Skeletal muscle tissue (tissue), 4 donors: ENCODE measurements around the gene C4B. TPM values are rescaled to one million over a fixed set of nuclear protein-coding genes. Genes with fewer than 3 reads are reported as not detected.
"Not testable (repeated sequence)": the region's sequence is repeated elsewhere in the genome, so short reads cannot be mapped to it uniquely, and the experiment has no call there.

ENCODE experiments used
- H3K27ac ChIP-seq: one replicate; pipeline ENCODE4 v1.7.0; 2013; ENCODE audit warnings: mild to moderate bottlenecking, low read depth, low read length, inconsistent platforms
- H3K27me3 ChIP-seq, 3 donors: one replicate each; pipeline ENCODE4 v1.7.0; 2013; ENCODE audit warnings: low read length in 3 of 3; ENCODE audit not compliant: control insufficient read depth in 3 of 3, insufficient read depth in 3 of 3
- H3K36me3 ChIP-seq, 3 donors: one replicate each; pipeline ENCODE4 v1.7.0; 2013; ENCODE audit warnings: low read length in 3 of 3; ENCODE audit not compliant: control insufficient read depth in 3 of 3, insufficient read depth in 3 of 3
- H3K4me1 ChIP-seq, 3 donors: one replicate each; pipeline ENCODE4 v1.7.0; 2013; ENCODE audit warnings: low read length in 3 of 3, mild to moderate bottlenecking in 3 of 3; ENCODE audit not compliant: control insufficient read depth in 3 of 3, insufficient read depth in 3 of 3
- H3K4me3 ChIP-seq, 3 donors: one replicate each; pipeline ENCODE4 v1.7.0; 2013; ENCODE audit warnings: low read length in 3 of 3
- H3K9ac ChIP-seq, 3 donors: one replicate each; pipeline ENCODE4 v1.7.0; 2013; ENCODE audit warnings: low read length in 3 of 3, mild to moderate bottlenecking in 3 of 3, moderate library complexity in 2 of 3, low read depth in 1 of 3
- H3K9me3 ChIP-seq, 3 donors: one replicate each; pipeline ENCODE4 v1.7.0; 2013; ENCODE audit warnings: low read length in 3 of 3; ENCODE audit not compliant: control insufficient read depth in 3 of 3
- total RNA-seq: library from RNA; depleted of rRNA; stranded (reverse); fragments of >200 nt; gene quantifications from one replicate; pipeline ENCODE4 v1.2.3, GENCODE V29; 2014
- donor health status: Osteomylitis.

The C4B gene
- total RNA-seq, result 18.3 TPM

DNA sequence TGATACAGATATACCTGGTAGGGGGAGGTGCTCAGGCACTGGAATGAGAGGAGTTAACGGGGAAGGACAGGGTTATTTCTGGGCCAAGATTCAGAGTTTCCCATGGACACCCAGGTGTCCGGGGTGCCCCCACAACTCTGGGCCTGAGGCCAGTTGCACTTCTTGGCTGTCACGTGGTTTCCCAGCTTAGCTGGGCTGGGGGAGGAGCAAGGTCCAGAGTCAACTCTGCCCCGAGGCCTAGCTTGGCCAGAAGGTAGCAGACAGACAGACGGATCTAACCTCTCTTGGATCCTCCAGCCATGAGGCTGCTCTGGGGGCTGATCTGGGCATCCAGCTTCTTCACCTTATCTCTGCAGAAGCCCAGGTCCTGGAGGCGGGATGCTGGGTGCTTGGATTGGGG, at the start of gene C4B:
Gene C4B (plus strand): TSS at position 249 of the 400 bp plus-strand sequence. CDS start 51 bp downstream, at position 300.
- not testable (repeated sequence) for H3K9ac ChIP-seq, H3K27ac ChIP-seq, H3K27me3 ChIP-seq, H3K9me3 ChIP-seq, H3K4me3 ChIP-seq, H3K4me1 ChIP-seq, H3K36me3 ChIP-seq

DNA sequence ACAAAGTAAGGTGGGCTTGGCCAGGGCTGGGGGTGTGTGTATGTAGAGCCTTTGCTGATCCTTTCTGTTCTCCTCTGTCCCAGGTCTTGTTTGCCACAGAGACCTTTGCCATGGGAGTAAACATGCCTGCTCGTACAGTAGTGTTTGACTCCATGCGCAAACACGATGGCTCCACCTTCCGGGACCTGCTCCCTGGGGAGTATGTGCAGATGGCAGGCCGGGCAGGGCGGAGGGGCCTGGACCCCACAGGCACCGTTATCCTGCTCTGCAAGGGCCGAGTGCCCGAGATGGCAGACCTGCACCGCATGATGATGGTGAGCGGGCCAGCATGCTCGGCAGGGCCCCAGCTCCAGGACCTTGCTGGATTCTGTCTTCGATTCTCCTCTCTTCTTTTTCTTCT, 48.9 kb upstream of the C4B start:
- Histone ChIP-seq H3K27me3 (no peaks in the 10 kb centered on the region), H3K4me1 (peaks cover 8 to 9% (median 8%) of the 10 kb centered on the region in 3 donors), H3K9ac (no peak overlapping the region), H3K4me3 (no peak overlapping the region), H3K27ac (no peak overlapping the region), H3K9me3 (no peaks in the 10 kb centered on the region), H3K36me3 (peaks cover 82 to 92% (median 90%) of the 10 kb centered on the region in 3 donors)

DNA sequence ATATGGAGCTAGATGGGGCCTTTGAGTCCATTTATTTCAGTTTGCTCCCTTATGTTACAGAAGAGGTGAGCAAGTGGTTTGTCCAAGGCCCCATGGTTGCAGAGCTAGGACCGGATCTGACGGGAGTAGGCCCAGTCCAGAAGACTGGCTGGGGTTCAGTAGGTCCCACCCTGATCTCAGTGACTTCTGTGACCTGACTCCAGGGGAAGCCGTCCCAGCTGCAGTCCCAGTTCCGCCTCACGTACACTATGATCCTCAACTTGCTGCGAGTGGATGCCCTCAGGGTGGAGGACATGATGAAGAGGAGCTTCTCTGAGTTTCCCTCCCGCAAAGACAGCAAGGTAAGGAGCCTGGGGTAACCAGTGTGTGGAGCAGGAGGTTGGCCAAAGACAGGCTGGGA, 48.1 kb upstream of the C4B start:
- peaks cover 74 to 84% (median 82%) of the 10 kb centered on the region in 3 donors for H3K36me3 ChIP-seq
- no peaks in the 10 kb centered on the region for H3K27me3 ChIP-seq
- H3K9me3 ChIP-seq, result no peaks in the 10 kb centered on the region
- H3K27ac ChIP-seq, result no peak overlapping the region
- peaks cover 16 to 17% (median 16%) of the 10 kb centered on the region in 3 donors for H3K4me1 ChIP-seq
- H3K4me3 ChIP-seq, result no peak overlapping the region
- H3K9ac ChIP-seq, result no peak overlapping the region

DNA sequence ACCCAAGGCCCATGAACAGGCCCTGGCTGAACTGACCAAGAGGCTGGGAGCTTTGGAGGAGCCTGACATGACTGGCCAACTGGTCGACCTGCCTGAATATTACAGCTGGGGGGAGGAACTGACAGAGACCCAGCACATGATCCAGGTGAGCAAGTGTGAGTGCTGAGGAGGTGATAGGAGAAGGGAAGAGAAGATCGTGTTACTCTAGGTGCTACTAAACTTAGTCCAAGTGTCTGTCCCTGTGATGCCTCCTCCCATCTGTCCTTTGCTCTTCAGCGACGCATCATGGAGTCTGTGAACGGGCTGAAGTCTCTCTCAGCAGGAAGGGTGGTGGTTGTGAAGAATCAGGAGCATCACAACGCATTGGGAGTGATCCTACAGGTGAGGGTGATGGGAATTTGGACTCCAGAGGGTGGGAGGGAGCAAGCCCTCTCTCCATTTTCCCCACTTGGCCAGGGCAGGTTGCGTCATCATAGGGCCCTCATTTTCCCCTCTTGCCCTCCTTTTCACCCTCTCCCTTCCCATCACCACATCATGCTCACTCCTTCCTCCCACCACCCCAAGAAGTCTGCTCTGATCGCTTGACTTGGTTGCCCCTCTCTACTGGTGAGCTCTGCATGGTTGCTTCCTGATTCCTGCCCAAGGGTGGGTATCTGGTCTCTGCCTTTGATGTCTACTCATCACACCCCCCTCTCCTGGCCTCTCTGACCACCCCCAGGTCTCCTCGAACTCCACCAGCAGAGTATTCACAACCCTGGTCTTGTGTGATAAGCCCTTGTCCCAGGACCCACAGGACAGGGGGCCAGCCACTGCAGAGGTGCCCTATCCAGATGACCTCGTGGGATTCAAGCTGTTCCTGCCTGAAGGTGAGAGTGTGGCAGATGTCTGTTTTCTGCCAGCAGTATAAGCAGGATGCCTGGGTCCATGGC, 47.3 kb upstream of the C4B start:
- Histone ChIP-seq H3K4me1 (peaks cover 18 to 23% (median 19%) of the 10 kb centered on the region in 3 donors), H3K36me3 (peaks cover 66 to 77% (median 74%) of the 10 kb centered on the region in 3 donors), H3K27me3 (no peaks in the 10 kb centered on the region), H3K9me3 (no peaks in the 10 kb centered on the region), H3K9ac (no peak overlapping the region), H3K4me3 (no peak overlapping the region), H3K27ac (no peak overlapping the region)

DNA sequence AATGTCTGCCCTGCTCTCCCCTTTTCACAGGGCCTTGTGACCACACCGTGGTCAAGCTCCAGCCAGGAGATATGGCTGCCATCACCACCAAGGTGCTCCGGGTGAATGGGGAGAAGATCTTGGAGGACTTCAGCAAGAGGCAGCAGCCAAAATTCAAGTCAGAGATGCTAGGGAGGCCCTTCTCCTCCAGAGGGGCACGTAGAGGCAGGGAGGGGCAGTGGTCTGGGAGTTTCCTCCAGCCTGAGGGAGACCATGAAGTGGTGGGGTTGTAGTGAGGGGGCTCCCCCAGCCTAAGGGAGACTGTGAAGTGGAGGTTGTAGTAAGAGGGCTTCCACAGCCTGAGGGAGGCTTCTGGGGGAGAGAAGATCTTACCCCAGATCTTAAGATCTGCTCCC, 46.7 kb upstream of the C4B start:
- H3K4me1 ChIP-seq, result peaks cover 23 to 30% (median 24%) of the 10 kb centered on the region in 3 donors
- H3K9me3 ChIP-seq, result no peaks in the 10 kb centered on the region
- H3K27ac ChIP-seq, result no peak overlapping the region
- no peaks in the 10 kb centered on the region for H3K27me3 ChIP-seq
- no peak overlapping the region for H3K4me3 ChIP-seq
- peaks cover 60 to 70% (median 68%) of the 10 kb centered on the region in 3 donors for H3K36me3 ChIP-seq
- no peak overlapping the region for H3K9ac ChIP-seq

DNA sequence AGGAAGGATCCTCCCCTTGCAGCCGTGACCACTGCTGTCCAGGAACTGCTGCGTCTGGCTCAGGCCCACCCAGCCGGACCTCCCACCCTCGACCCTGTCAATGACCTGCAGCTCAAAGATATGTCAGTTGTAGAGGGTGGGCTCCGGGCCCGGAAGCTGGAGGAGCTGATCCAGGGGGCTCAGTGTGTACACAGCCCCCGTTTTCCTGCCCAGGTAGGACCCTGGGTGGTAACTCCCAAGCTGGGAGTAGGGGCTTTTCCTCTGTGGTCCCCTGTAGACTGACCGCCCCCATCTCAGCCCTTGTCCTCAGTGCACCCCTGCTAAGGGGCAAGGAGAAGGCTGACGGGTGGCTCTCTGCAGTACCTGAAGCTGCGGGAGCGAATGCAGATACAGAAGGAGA, 46.3 kb upstream of the C4B start:
- no peak overlapping the region for H3K9ac ChIP-seq
- peaks cover 27 to 34% (median 28%) of the 10 kb centered on the region in 3 donors for H3K4me1 ChIP-seq
- no peaks in the 10 kb centered on the region for H3K9me3 ChIP-seq
- peaks cover 56 to 67% (median 64%) of the 10 kb centered on the region in 3 donors for H3K36me3 ChIP-seq
- H3K27ac ChIP-seq, result no peak overlapping the region
- H3K27me3 ChIP-seq, result no peaks in the 10 kb centered on the region
- no peak overlapping the region for H3K4me3 ChIP-seq

DNA sequence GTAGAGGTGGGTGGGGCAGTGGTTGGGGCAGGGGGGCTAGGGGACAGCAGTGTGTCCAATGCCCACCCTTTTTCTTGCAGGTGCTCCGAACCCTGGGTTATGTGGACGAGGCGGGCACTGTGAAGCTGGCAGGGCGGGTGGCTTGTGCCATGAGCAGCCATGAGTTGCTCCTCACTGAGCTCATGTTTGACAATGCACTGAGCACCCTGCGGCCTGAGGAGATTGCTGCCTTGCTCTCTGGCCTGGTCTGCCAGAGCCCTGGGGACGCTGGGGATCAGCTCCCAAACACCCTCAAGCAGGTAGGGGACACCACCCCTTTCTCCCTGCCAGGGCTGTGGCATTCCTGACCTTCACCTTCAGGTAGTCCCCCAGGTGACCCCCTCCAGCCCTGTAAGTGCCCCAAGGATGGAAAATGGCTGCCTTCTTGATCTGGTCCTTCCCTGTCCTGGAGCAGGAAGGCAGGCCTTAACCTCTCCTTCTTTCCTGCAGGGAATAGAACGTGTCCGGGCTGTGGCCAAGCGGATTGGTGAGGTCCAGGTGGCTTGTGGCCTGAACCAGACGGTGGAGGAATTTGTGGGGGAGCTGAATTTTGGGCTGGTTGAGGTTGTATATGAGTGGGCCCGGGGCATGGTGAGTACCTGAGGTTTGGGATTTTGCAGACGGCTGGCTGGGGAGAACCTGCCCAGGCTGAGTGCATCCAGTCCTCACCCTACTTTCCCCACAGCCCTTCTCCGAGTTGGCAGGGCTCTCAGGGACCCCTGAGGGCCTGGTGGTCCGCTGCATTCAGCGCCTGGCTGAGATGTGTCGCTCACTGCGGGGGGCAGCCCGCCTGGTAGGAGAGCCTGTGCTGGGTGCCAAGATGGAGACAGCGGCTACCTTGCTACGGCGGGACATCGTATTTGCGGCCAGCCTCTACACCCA, 45.5 kb upstream of the C4B start:
- H3K4me1 ChIP-seq, result peaks cover 28 to 37% (median 32%) of the 10 kb centered on the region in 3 donors
- no peak overlapping the region for H3K4me3 ChIP-seq
- peaks cover 49 to 60% (median 57%) of the 10 kb centered on the region in 3 donors for H3K36me3 ChIP-seq
- no peak overlapping the region for H3K9ac ChIP-seq
- no peaks in the 10 kb centered on the region for H3K9me3 ChIP-seq
- no peak overlapping the region for H3K27ac ChIP-seq
- no peaks in the 10 kb centered on the region for H3K27me3 ChIP-seq

DNA sequence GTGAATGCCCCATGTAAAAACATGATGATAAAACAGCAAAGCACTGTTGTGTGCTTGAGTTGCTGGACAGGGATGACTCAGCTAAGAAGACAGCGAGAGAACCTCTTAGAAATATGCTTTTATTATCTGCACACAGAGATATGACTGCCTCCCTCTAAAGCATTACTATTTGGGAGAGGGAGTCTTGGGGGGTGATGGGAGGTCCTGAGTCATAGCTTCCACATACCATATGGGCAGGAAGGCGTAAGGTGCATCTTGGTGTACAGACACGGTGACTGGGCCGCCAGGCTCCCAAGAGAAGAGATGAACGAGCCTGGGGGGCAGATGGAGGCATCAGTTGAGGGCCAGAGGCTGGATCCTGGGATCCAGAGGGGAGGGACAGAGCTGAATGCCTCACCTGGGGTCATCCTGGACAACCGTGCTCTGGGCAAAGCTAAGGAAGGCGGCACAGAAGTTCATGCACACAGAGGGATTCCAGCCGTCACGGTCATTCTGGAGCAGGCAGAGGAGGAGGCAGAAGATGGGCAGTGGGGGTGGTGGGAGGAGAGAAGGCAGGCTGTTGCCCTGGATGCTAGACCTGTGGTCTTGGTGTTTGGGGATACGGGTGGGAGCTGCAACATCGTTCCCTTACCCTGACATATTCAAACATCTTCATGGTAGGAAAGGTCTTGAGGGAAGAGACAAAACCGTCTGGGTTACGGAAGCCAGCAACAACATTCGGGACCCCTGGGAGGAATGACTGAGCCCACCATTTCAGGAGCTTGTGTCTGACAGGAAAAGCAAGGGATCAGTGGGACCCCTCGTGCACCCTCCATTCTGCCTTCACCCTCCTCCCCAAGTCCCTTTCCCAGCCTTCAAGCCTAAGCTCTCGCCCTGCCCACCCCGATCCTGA, 44.6 kb upstream of the C4B start:
- Histone ChIP-seq H3K27me3 (no peaks in the 10 kb centered on the region), H3K36me3 (peaks cover 46 to 53% (median 51%) of the 10 kb centered on the region in 3 donors), H3K9me3 (no peaks in the 10 kb centered on the region), H3K4me1 (peaks cover 28 to 37% (median 32%) of the 10 kb centered on the region in 3 donors), H3K27ac (peak overlapping the region; percentile 36), H3K4me3 (peak overlapping the region in 1 of 3 donors; percentile 96), H3K9ac (peak overlapping the region; percentile 50 to 93 (median 92))

DNA sequence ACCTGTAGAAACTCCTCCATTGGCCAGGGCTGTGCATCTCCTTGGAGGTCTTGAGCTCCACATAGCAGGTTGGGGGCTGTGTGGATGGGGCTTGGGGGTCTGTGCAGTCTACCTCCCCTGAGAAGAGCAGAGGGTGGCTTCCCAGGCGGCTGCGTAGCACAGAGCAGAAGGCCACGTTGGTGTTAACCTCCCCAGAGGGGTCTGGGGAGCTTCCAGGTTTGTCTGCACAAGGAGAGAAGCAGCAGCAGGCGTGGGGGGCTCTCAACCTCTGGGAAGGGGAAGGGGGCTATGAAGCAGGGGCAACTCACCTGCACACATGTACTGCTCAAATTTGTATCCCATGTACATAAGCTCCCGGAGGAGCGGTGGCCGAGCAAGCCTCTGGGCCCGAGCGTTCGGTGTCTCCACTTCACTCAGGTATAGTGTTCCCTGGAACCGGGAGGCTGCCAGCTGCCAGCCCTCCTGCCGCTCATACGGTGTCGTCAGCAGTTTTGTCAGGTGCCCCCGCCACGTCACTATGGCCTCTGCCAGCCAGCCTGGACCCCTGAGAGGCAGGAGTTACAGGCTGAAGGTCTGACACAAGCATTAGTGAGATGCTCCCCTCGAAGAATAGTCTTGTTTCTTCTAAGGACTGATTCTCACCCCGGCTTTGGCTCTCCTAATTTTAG, 43.9 kb upstream of the C4B start:
- Histone ChIP-seq H3K9ac (peak overlapping the region; percentile 84 to 93 (median 92)), H3K4me3 (peak overlapping the region; percentile 81 to 99 (median 96)), H3K4me1 (peaks cover 28 to 37% (median 32%) of the 10 kb centered on the region in 3 donors), H3K36me3 (peaks cover 43 to 47% (median 46%) of the 10 kb centered on the region in 3 donors), H3K27me3 (no peaks in the 10 kb centered on the region), H3K27ac (peak overlapping the region; percentile 97), H3K9me3 (no peaks in the 10 kb centered on the region)
